Lower leg skin (tissue), 3 donors: ENCODE results near the gene DNASE1L1.

Experiments used
- POLR2A ChIP-seq, 2 donors: fragments of 450-650 bp; IDR thresholded peaks; one replicate each; pipeline ENCODE4 v1.6.1; 2016 to 2017; ENCODE audit warnings: antibody characterized with exemption in 2 of 2, mild to moderate bottlenecking in 1 of 2, moderate library complexity in 1 of 2
- TF ChIP-seq, protein P1 (sequence below), 3 donors: fragments of 450-650 bp; IDR thresholded peaks; one replicate each; pipeline ENCODE4 v1.5.1; 2016; ENCODE audit warnings: antibody characterized with exemption in 3 of 3, mild to moderate bottlenecking in 3 of 3, moderate library complexity in 2 of 3

DNA sequence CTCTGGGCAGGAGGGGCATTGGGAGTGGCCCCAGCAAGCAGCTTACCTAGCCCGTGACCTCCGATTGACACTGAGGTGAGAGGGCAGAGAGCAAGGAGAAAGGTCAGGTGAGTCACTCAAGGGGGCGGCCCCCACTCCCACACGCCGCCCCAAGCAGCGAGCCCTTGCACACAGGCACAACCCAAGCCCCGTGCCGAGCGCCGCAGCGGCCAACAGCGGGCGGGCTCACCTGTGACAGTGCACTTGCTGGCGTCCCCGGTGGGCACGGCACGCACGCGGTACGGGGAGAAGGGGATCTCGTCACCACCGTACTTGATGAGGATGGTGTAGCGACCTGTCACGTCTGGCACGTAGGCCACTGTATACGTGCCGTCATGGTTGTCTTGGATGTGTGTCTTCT lies 51.8 kb downstream of the DNASE1L1 start:
- TF ChIP-seq, protein P1, sequence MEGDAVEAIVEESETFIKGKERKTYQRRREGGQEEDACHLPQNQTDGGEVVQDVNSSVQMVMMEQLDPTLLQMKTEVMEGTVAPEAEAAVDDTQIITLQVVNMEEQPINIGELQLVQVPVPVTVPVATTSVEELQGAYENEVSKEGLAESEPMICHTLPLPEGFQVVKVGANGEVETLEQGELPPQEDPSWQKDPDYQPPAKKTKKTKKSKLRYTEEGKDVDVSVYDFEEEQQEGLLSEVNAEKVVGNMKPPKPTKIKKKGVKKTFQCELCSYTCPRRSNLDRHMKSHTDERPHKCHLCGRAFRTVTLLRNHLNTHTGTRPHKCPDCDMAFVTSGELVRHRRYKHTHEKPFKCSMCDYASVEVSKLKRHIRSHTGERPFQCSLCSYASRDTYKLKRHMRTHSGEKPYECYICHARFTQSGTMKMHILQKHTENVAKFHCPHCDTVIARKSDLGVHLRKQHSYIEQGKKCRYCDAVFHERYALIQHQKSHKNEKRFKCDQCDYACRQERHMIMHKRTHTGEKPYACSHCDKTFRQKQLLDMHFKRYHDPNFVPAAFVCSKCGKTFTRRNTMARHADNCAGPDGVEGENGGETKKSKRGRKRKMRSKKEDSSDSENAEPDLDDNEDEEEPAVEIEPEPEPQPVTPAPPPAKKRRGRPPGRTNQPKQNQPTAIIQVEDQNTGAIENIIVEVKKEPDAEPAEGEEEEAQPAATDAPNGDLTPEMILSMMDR (IDR thresholded peaks at IDR 0.05) = no peak
- TF ChIP-seq POLR2A (IDR thresholded peaks at IDR 0.05) = no peak
